HEK293 (cell line): ENCODE results near the gene LIPE.

Source experiments
- CTCF ChIA-PET: fragments of 350-600 bp; formaldehyde crosslinking; extraction: SDS; loops from one replicate; lab custom pipeline; 2021; ENCODE audit warnings: antibody characterized with exemption; lab: Yijun Ruan, JAX
- POLR2A ChIA-PET: fragments of 300-600 bp; formaldehyde crosslinking; extraction: SDS; loops from one replicate; lab custom pipeline; 2020; ENCODE audit warnings: antibody characterized with exemption, inconsistent platforms; lab: Yijun Ruan, JAX
- H3K27ac ChIP-seq: fragments of 200-500 bp; sonication (Bioruptor generic); 2 replicates; pipeline ENCODE4 v1.5.1; 2014; ENCODE audit warnings: low read depth, low read length, control low read depth, inconsistent platforms; ENCODE audit errors: extremely low read depth
- H3K36me3 ChIP-seq, 2 experiments: fragments of 200-500 bp in 1 of 2; sonication (Bioruptor generic) in 1 of 2; 1 replicate in 1 of 2; 2 replicates in 1 of 2; pipeline ENCODE4 v1.5.1; 2014 to 2017; ENCODE audit warnings: inconsistent platforms in 2 of 2, low read length in 2 of 2; ENCODE audit not compliant: control insufficient read depth in 2 of 2, insufficient read depth in 1 of 2
- H3K4me1 ChIP-seq: fragments of 200-500 bp; sonication (Bioruptor generic); 2 replicates; pipeline ENCODE4 v1.5.1; 2014; ENCODE audit warnings: mild to moderate bottlenecking, low read length, inconsistent platforms; ENCODE audit not compliant: control insufficient read depth, insufficient read depth
- H3K4me3 ChIP-seq: 2 replicates; pipeline ENCODE4 v1.5.1; 2011; ENCODE audit warnings: low read depth, mild to moderate bottlenecking, control low read depth, low read length, moderate library complexity
- H3K9me3 ChIP-seq: fragments of 200-500 bp; sonication (Bioruptor generic); 2 replicates; pipeline ENCODE4 v1.5.1; 2014; ENCODE audit warnings: low read depth, low read length, inconsistent platforms; ENCODE audit not compliant: control insufficient read depth, insufficient read depth
- GLIS1 ChIP-seq: fragments of 450-650 bp; formaldehyde crosslinking; IDR thresholded peaks from 2 replicates; pipeline ENCODE4 v1.5.1; 2016; ENCODE audit warnings: missing biosample characterization, missing genetic modification characterization
- KLF10 ChIP-seq: fragments of 450-650 bp; IDR thresholded peaks from 2 replicates; pipeline ENCODE4 v1.5.1; 2018; ENCODE audit warnings: missing biosample characterization, mild to moderate bottlenecking, missing genetic modification characterization
- MEIS1 ChIP-seq: sonication (generic); formaldehyde crosslinking; IDR thresholded peaks from 2 replicates; pipeline ENCODE4 v1.8.1; 2022; ENCODE audit warnings: missing genetic modification reagents, mild to moderate bottlenecking, borderline replicate concordance
- ZBTB48 ChIP-seq: fragments of 450-650 bp; formaldehyde crosslinking; IDR thresholded peaks from 2 replicates; pipeline ENCODE4 v1.5.1; 2016; ENCODE audit warnings: missing biosample characterization, missing genetic modification characterization
- ZFHX2 ChIP-seq: fragments of 450-650 bp; formaldehyde crosslinking; conservative IDR thresholded peaks from 2 replicates; pipeline ENCODE4 v1.5.1; 2016; ENCODE audit warnings: missing biosample characterization, missing genetic modification characterization
- ZNF10 ChIP-seq: fragments of 450-650 bp; formaldehyde crosslinking; IDR thresholded peaks from 2 replicates; pipeline ENCODE4 v1.5.1; 2017; ENCODE audit warnings: missing biosample characterization, missing genetic modification characterization
- ZNF133 ChIP-seq: fragments of 450-650 bp; formaldehyde crosslinking; IDR thresholded peaks from 2 replicates; pipeline ENCODE4 v1.5.1; 2016; ENCODE audit warnings: missing biosample characterization, missing genetic modification characterization
- ZNF157 ChIP-seq: fragments of 450-650 bp; formaldehyde crosslinking; IDR thresholded peaks from 2 replicates; pipeline ENCODE4 v1.5.1; 2016; ENCODE audit warnings: missing biosample characterization, missing genetic modification characterization
- ZNF16 ChIP-seq: fragments of 450-650 bp; formaldehyde crosslinking; IDR thresholded peaks from 2 replicates; pipeline ENCODE4 v1.5.1; 2016; ENCODE audit warnings: low read depth, missing biosample characterization, missing genetic modification characterization
- ZNF174 ChIP-seq: fragments of 450-650 bp; formaldehyde crosslinking; IDR thresholded peaks from 2 replicates; pipeline ENCODE4 v1.5.0; 2017; ENCODE audit warnings: missing biosample characterization, mild to moderate bottlenecking, missing genetic modification characterization
- ZNF175 ChIP-seq: fragments of 450-650 bp; formaldehyde crosslinking; IDR thresholded peaks from 2 replicates; pipeline ENCODE4 v1.5.1; 2016; ENCODE audit warnings: missing biosample characterization, missing genetic modification characterization
- ZNF19 ChIP-seq: fragments of 450-650 bp; formaldehyde crosslinking; IDR thresholded peaks from 2 replicates; pipeline ENCODE4; 2016; ENCODE audit warnings: missing biosample characterization, missing genetic modification characterization, low read depth
- ZNF211 ChIP-seq: fragments of 450-650 bp; formaldehyde crosslinking; IDR thresholded peaks from 2 replicates; pipeline ENCODE4 v1.5.1; 2016; ENCODE audit warnings: low read depth, missing biosample characterization, missing genetic modification characterization
- ZNF214 ChIP-seq: fragments of 450-650 bp; formaldehyde crosslinking; IDR thresholded peaks from 2 replicates; pipeline ENCODE4 v1.5.1; 2017; ENCODE audit warnings: missing biosample characterization, mild to moderate bottlenecking, missing genetic modification characterization, borderline replicate concordance
- ZNF223 ChIP-seq: fragments of 450-650 bp; formaldehyde crosslinking; IDR thresholded peaks from 2 replicates; pipeline ENCODE4 v1.5.1; 2016; ENCODE audit warnings: missing biosample characterization, missing genetic modification characterization
- ZNF311 ChIP-seq: fragments of 450-650 bp; formaldehyde crosslinking; IDR thresholded peaks from 2 replicates; pipeline ENCODE4 v1.5.1; 2017; ENCODE audit warnings: missing biosample characterization, missing genetic modification characterization, borderline replicate concordance
- ZNF404 ChIP-seq: fragments of 450-650 bp; formaldehyde crosslinking; IDR thresholded peaks from 2 replicates; pipeline ENCODE4 v1.5.1; 2017; ENCODE audit warnings: missing biosample characterization, missing genetic modification characterization
- ZNF416 ChIP-seq: fragments of 450-650 bp; formaldehyde crosslinking; IDR thresholded peaks from 2 replicates; pipeline ENCODE4 v1.5.1; 2016; ENCODE audit warnings: missing biosample characterization, missing genetic modification characterization
- ZNF426 ChIP-seq: fragments of 450-650 bp; formaldehyde crosslinking; IDR thresholded peaks from 2 replicates; pipeline ENCODE4 v1.5.1; 2017; ENCODE audit warnings: missing biosample characterization, missing genetic modification characterization, mild to moderate bottlenecking, inconsistent platforms, moderate library complexity
- ZNF571 ChIP-seq: fragments of 450-650 bp; formaldehyde crosslinking; IDR thresholded peaks from 2 replicates; pipeline ENCODE4 v1.5.0; 2017; ENCODE audit warnings: missing biosample characterization, missing genetic modification characterization
- ZNF596 ChIP-seq: fragments of 450-650 bp; IDR thresholded peaks from 2 replicates; pipeline ENCODE4 v1.5.0; 2018; ENCODE audit warnings: missing biosample characterization, mild to moderate bottlenecking, missing genetic modification characterization, moderate library complexity
- ZNF768 ChIP-seq: fragments of 450-650 bp; formaldehyde crosslinking; IDR thresholded peaks from 2 replicates; pipeline ENCODE4 v1.5.1; 2018; ENCODE audit warnings: missing biosample characterization, mild to moderate bottlenecking, missing genetic modification characterization
- ZNF830 ChIP-seq: fragments of 450-650 bp; IDR thresholded peaks from 2 replicates; pipeline ENCODE4 v1.5.0; 2018; ENCODE audit warnings: missing biosample characterization, missing genetic modification characterization, low read depth, mild to moderate bottlenecking, moderate library complexity
- TF ChIP-seq, protein P1 (sequence below): fragments of 450-650 bp; formaldehyde crosslinking; IDR thresholded peaks from 2 replicates; pipeline ENCODE4 v1.5.1; 2016; ENCODE audit warnings: missing biosample characterization, missing genetic modification characterization, borderline replicate concordance
- TF ChIP-seq, protein P2 (sequence below): fragments of 450-650 bp; formaldehyde crosslinking; IDR thresholded peaks from 2 replicates; pipeline ENCODE4 v1.5.1; 2016; ENCODE audit warnings: missing biosample characterization, missing genetic modification characterization
- TF ChIP-seq, protein P3 (sequence below): fragments of 450-650 bp; IDR thresholded peaks from 2 replicates; pipeline ENCODE4 v1.5.1; 2018; ENCODE audit warnings: missing biosample characterization, missing genetic modification characterization
- TF ChIP-seq, protein P4 (sequence below): fragments of 450-650 bp; formaldehyde crosslinking; IDR thresholded peaks from 2 replicates; pipeline ENCODE4 v1.5.1; 2016; ENCODE audit warnings: missing biosample characterization, missing genetic modification characterization, low read depth
- TF ChIP-seq, protein P5 (sequence below): fragments of 450-650 bp; formaldehyde crosslinking; IDR thresholded peaks from 2 replicates; pipeline ENCODE4 v1.5.1; 2016; ENCODE audit warnings: missing biosample characterization, missing genetic modification characterization

Gene LIPE

GRCh38 chr19:42427313-42427712 is at the start of gene LIPE:
TSS of gene LIPE (minus strand) at chr19:42427388. CDS start at chr19:42427149, 239 bp downstream.
- Histone ChIP-seq H3K4me1 (peaks cover 3% of the 10 kb centered on the region; the same call in 1 of the 2 replicates), H3K4me3 (no peak within 1 kb of the TSS), H3K36me3 (no peaks in the 10 kb centered on the region), H3K9me3 (no peaks in the 10 kb centered on the region), H3K27ac (no peak within 1 kb of the TSS)
- ChIA-PET CTCF (interaction anchor here (1.5 to 11.4 kb wide), 2 partner anchors 11 to 14 kb away, joined by 10 to 90 read pairs; partner anchors contain the start of gene CXCL17), POLR2A (interaction anchor here (0.6 kb wide), 2 partner anchors 56 to 1826 kb away, joined by 4 read pairs; no protein-coding TSS in a partner anchor)
- no peak for TF ChIP-seq ZNF596 (tag by site-specific recombination)
- TF ChIP-seq ZNF133 = no peak
- TF ChIP-seq ZNF157 (tag by site-specific recombination) = no peak
- TF ChIP-seq ZNF830 (tag by site-specific recombination) = no peak
- TF ChIP-seq, protein P1, sequence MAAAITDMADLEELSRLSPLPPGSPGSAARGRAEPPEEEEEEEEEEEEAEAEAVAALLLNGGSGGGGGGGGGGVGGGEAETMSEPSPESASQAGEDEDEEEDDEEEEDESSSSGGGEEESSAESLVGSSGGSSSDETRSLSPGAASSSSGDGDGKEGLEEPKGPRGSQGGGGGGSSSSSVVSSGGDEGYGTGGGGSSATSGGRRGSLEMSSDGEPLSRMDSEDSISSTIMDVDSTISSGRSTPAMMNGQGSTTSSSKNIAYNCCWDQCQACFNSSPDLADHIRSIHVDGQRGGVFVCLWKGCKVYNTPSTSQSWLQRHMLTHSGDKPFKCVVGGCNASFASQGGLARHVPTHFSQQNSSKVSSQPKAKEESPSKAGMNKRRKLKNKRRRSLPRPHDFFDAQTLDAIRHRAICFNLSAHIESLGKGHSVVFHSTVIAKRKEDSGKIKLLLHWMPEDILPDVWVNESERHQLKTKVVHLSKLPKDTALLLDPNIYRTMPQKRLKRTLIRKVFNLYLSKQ (tag by site-specific recombination) = no peak
- no peak for TF ChIP-seq ZNF10 (tag by site-specific recombination)
- TF ChIP-seq ZNF19 (tag by site-specific recombination) = no peak
- TF ChIP-seq MEIS1 (CRISPR knock-in tag) = no peak
- TF ChIP-seq, protein P2, sequence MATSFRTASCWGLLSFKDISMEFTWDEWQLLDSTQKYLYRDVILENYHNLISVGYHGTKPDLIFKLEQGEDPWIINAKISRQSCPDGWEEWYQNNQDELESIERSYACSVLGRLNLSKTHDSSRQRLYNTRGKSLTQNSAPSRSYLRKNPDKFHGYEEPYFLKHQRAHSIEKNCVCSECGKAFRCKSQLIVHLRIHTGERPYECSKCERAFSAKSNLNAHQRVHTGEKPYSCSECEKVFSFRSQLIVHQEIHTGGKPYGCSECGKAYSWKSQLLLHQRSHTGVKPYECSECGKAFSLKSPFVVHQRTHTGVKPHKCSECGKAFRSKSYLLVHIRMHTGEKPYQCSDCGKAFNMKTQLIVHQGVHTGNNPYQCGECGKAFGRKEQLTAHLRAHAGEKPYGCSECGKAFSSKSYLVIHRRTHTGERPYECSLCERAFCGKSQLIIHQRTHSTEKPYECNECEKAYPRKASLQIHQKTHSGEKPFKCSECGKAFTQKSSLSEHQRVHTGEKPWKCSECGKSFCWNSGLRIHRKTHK (tag by site-specific recombination) = no peak
- no peak for TF ChIP-seq ZNF211 (tag by site-specific recombination)
- no peak for TF ChIP-seq ZNF214
- TF ChIP-seq ZNF571 (tag by site-specific recombination) = no peak
- TF ChIP-seq, protein P3, sequence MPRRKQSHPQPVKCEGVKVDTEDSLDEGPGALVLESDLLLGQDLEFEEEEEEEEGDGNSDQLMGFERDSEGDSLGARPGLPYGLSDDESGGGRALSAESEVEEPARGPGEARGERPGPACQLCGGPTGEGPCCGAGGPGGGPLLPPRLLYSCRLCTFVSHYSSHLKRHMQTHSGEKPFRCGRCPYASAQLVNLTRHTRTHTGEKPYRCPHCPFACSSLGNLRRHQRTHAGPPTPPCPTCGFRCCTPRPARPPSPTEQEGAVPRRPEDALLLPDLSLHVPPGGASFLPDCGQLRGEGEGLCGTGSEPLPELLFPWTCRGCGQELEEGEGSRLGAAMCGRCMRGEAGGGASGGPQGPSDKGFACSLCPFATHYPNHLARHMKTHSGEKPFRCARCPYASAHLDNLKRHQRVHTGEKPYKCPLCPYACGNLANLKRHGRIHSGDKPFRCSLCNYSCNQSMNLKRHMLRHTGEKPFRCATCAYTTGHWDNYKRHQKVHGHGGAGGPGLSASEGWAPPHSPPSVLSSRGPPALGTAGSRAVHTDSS (tag by site-specific recombination) = no peak
- no peak for TF ChIP-seq ZNF175 (tag by site-specific recombination)
- no peak for TF ChIP-seq ZNF426
- no peak for TF ChIP-seq ZBTB48 (tag by site-specific recombination)
- TF ChIP-seq KLF10 (tag by site-specific recombination) = no peak
- TF ChIP-seq, protein P4, sequence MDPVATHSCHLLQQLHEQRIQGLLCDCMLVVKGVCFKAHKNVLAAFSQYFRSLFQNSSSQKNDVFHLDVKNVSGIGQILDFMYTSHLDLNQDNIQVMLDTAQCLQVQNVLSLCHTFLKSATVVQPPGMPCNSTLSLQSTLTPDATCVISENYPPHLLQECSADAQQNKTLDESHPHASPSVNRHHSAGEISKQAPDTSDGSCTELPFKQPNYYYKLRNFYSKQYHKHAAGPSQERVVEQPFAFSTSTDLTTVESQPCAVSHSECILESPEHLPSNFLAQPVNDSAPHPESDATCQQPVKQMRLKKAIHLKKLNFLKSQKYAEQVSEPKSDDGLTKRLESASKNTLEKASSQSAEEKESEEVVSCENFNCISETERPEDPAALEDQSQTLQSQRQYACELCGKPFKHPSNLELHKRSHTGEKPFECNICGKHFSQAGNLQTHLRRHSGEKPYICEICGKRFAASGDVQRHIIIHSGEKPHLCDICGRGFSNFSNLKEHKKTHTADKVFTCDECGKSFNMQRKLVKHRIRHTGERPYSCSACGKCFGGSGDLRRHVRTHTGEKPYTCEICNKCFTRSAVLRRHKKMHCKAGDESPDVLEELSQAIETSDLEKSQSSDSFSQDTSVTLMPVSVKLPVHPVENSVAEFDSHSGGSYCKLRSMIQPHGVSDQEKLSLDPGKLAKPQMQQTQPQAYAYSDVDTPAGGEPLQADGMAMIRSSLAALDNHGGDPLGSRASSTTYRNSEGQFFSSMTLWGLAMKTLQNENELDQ (tag by site-specific recombination) = no peak
- TF ChIP-seq ZFHX2 (tag by site-specific recombination) = no peak

DNA sequence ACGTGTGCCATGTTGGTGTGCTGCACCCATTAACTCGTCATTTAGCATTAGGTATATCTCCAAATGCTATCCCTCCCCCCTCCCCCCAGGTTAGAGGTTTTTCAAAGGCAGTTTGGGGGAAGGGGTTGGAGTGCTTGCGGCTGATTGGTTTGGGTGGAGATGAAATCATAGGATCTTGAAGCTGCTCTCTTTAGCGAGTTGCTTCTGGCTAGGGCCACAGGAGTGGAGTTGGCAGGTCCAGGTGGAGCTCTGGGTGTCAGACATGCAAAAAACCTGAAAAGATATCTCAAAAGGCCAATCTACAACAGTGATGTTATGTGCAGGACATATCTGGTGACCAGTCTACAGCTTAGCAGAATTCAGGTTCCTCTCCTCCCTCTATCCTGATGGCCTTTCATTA is 48.2 kb upstream of the LIPE start:
- Histone ChIP-seq H3K36me3 (no peaks in the 10 kb centered on the region), H3K27ac (no peak overlapping the region), H3K9me3 (no peaks in the 10 kb centered on the region), H3K4me3 (no peak overlapping the region), H3K4me1 (peaks cover 15% of the 10 kb centered on the region)
- ChIA-PET CTCF (interaction anchor here (0.6 to 3.1 kb wide), 9 partner anchors 14 to 769 kb away, joined by 3 to 21 read pairs (median 4); partner anchors contain the start of genes CEACAM1 and CXCL17), POLR2A (no interaction called here)
- TF ChIP-seq ZNF596 (tag by site-specific recombination) (no peak), ZNF311 (tag by site-specific recombination) (no peak), GLIS1 (tag by site-specific recombination) (no peak), ZNF223 (tag by site-specific recombination) (no peak), ZNF416 (tag by site-specific recombination) (no peak), ZNF404 (no peak), ZNF768 (no peak), ZNF174 (tag by site-specific recombination) (no peak), ZNF16 (no peak)
- TF ChIP-seq, protein P5, sequence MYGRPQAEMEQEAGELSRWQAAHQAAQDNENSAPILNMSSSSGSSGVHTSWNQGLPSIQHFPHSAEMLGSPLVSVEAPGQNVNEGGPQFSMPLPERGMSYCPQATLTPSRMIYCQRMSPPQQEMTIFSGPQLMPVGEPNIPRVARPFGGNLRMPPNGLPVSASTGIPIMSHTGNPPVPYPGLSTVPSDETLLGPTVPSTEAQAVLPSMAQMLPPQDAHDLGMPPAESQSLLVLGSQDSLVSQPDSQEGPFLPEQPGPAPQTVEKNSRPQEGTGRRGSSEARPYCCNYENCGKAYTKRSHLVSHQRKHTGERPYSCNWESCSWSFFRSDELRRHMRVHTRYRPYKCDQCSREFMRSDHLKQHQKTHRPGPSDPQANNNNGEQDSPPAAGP (tag by site-specific recombination) = no peak
